Measurements from ENCODE around the gene CTPS1.

DNA sequence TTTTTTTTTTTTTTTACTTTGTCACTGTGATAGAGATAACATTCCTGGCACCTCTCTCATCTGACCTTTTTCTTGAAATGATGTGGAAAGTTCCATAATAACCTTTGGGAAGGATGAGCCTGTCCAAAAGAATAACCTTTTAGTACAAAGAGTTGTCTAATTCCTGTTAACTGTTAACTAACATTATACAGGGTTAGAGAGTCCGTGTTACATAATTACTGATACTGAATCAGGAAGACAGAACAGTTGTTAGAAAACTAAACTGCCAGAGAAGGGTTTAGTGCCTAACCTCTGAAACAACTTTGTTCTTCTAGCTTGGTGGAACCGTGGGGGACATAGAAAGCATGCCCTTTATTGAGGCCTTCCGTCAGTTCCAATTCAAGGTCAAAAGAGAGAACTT, 8.8 kb downstream of the CTPS1 start:
- TF ChIP-seq, protein P1, sequence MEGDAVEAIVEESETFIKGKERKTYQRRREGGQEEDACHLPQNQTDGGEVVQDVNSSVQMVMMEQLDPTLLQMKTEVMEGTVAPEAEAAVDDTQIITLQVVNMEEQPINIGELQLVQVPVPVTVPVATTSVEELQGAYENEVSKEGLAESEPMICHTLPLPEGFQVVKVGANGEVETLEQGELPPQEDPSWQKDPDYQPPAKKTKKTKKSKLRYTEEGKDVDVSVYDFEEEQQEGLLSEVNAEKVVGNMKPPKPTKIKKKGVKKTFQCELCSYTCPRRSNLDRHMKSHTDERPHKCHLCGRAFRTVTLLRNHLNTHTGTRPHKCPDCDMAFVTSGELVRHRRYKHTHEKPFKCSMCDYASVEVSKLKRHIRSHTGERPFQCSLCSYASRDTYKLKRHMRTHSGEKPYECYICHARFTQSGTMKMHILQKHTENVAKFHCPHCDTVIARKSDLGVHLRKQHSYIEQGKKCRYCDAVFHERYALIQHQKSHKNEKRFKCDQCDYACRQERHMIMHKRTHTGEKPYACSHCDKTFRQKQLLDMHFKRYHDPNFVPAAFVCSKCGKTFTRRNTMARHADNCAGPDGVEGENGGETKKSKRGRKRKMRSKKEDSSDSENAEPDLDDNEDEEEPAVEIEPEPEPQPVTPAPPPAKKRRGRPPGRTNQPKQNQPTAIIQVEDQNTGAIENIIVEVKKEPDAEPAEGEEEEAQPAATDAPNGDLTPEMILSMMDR (IDR thresholded peaks at IDR 0.05 in 8 of 11, conservative IDR thresholded peaks at IDR 0.05 in 3 of 11): no peak
- TF ChIP-seq POLR2AphosphoS5 (IDR thresholded peaks at IDR 0.05): no peak
- TF ChIP-seq POLR2A (IDR thresholded peaks at IDR 0.05): no peak
